ENCODE measurements around the gene TCEA3.

TCEA3 gene

DNA sequence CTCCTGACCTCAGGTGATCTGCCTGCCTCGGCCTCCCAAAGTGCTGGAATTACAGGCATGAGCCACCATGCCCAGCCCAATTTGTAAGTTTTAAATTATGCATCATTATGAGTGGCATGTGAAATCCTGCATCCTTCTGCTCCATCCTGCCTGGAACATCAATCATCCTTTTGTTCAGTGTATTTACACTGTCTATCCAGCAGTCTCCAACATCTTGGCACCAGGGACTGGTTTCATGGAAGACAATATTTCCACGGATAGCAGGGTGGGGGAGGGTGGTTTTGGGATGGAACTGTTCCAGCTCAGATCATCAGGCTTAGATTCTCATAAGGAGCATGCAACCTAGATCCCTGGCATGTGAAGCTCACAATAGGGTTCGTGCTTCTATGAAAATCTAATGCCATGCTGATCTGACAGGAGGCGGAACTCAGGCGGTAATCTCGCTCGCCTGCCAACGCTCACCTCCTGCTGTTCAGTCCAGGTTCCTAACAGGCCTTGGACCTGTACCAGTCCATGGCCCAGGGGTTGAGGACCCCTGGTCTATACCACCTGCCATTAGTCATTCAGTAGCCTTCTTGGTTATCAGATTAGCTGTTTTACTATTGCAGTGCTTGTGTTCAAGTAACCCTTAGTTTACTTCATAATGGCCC is 22.2 kb upstream of the TCEA3 start:
- DNase-seq, result peak in 1 of 3 experiments; percentile 15

DNA sequence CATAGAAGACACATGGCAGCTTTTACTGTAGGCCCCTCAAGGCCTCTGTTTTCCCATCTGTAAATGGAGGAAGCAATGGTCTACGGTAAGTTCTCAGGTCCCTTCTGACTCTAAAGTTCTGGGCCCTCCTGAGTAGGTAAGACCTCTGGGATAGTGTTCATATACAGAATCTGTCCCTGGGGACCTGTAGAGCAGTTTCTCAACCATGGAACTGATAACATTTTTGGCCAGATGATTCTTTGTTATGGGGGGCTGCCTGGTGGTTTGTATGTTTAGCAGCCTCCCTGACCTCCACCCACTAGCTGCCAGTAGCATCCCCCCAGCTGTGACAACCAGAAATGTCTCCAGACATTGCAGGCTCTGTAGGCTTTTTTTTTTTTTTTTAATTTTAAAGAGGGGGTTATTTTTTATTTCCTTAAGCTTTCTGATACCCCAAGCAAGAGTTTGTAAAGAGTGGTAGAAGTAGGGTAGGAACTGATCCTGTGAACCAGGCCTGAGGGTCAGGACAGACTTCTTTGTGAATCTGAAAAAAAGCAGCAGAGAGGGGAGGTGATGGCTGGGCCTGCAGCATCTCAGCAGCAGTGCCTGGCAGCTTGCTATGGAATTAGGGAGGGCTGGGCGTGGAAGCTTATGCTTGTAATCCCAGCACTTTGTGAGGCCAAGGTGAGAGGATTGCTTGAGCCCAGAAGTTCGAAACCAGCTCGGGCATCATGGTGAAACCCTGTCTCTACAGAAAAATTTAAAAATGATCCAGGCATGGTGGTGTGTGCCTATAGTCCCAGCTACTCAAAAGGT is 20.2 kb upstream of the TCEA3 start:
- no peak for DNase-seq

DNA sequence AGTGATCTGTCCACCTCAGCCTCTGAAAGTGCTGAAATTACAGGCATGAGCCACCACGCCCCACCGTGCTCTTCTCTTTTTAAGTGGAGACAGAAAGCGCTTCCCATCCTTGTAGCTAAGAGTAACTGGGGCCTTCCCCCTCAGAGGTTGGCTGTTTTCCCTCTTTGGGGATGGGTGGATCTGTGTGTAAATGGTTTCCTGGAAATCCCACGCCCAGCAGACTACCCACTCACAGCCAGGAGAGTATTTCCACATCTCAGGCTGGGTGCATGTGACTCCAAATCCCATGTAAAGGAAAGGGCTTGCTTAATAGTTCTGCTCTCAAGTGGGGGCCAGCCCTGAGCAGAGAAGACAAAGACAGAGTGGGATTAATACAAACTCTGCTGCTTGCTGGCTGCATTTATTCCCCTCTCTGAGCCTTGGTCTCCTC is 19.6 kb upstream of the TCEA3 start:
- no peak for DNase-seq

DNA sequence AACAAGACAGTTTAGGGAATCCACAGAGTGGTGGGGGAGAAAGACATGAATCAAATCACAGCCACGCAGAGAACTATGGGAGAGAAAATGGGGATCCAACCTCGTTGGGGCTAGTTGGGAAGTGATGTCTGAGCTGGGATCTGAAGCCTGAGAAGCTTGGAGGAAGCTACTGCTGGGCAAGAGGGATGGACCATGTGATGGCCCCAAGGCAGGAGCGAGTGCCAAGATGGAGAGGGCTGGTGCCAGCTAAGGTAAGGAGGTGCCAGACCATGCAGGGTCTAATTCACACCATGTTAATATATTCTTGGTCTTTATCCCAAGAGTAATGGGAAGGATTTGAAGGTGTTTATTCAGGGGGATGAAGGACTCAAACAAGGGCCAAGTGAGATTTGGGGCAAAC is 18.2 kb upstream of the TCEA3 start:
- no peak for DNase-seq

DNA sequence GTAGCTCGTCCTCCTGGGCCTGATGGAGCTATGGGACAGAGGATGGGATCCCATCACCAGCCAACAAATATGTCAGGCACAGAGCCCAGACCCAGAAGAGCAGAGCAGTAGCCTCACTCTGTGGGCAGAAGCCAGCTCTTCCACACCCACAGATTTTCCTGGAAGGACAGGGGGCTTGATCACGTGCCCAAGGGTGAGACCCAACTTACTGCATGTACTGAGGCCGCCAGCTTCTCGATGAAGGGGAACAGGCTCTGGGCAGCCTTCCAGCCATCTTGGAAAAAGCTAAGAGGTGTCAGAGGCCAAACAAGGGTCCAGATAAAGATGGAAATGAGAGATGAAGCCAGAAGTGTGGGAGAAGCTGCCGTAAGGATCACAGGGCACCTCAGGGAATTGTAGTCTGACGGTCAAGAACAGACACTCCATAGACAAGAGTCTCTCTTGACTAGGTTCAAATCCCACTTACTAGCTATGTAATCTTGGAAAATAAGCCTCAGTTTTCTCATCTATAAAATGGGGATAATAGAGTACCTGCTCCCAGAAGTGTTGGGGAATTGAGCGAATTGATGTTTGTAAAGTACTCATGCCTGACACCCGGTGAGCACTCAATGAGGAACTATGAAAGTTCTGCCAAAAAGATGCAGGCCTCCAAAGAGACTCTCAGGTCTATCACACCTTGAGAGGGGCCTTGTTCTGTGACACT is 17.0 kb upstream of the TCEA3 start:
- no peak for DNase-seq

DNA sequence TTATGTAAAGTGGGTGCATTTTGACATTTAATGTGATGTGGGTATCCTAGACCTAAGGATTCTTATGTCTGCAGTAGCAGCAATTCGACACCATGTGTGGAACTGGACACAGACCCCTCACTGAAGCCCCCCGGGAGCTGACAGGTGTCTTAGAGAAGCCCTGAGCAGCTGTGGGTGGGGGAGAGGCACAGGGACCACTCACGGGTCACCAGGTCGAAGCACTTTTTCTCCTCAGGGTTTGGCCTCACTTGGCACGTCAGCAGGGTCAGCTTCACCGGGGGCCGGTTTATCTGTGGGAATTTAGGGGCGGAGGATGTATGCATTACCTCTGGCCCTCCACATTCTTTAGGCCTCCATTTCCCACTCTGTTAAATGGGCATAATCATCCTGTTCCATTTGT is 14.0 kb upstream of the TCEA3 start:
- no peak for DNase-seq

DNA sequence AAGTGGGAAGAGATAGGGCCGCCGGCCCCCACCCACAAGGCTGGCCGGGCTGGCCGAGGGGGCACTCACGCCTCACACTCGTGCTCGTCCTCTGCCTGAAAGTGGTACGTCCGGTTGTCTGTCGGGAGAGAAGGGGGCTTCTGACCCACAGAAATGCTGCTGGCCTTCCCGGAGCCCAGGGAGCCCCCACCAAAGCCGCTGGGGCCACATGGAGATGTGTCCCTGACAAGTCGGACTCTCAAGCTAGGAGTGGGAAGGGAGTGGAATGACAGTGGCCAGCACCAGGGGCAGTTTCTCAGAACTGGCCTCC is 12.8 kb upstream of the TCEA3 start:
- no peak for DNase-seq

DNA sequence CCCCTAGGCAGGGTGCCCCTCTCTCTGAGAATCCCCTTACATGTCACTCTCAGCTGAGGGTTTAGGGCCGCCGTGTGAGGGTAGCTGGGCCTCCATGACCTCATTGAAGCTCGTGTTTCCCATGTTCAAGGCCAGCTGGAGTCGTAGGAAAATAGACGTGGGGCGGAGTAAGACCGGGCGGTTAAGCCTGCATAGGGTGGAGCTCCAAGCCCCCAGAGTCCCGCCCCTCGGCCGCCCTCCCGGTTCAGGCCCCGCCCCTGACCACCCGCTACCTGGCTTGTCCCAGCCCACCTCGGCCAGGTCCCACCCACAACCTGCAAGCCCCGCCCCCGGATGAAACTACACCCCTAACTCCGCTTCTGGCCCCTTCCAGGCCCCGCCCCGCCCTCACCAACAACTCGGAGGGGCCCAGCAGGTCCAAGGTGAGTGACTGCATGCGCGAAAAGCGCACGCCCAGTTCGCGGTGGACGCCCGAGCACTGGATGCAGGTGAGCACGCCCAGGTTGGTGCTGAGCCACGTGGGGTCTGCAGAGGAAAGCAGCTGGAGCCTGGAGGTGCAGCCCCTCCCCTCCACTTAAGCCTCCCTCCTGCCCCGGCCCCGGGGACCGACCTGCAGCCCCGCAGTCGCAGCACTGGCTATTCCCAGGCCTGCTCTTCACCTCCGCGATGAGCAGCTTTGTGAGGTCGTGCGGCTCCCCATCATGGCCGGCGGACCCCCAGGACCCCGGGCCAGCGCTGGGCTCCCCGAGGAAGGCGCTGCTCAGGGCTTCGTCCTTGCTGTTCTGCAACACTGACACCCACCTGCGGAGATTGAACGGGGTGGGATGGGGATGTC is 12.2 kb upstream of the TCEA3 start:
- no peak for DNase-seq

DNA sequence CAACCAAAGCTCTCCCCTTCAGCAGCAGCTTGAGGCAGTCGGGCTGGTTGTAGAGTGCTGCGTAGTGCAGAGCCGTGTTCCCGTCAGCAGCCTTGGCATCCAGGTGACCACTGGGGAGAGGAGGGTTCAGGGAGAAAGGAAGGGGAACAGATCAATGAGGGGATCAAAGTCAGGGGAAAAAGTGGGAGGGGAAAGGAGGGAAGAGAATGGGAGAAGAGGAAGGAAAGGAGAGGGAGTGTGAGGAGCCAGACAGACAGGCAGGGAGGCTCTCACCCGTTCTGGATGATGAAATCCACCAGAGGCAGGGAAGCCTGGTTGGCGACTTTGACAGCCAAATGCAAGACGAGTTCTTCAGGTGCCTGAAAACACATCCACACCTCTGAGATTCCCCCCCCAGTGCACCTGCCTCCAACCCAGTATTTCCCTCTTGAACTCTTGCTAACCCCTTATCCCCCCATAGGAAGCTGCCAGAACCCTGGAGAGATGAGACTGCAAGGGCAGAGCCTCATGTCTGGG is 9.8 kb upstream of the TCEA3 start:
- no peak for DNase-seq

DNA sequence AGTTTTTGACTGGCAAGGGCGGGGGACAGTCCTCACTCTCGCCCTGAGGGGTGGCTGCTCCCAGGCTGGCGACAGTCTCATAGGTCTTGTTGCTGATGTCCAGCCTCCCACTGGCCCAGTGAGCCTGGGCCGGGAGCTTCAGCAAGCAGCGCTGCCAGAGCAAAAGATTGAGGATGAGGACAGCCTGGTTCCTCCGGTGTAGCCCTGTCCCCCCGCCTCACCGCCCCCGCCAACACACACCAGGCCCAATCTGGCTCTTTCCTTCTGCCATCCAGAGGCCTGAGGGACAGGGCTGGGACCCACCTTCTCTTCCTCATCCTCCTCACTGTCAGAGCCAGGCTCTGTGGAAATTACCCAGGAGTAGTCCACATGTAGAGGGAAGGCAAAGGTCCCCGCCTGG is 8.6 kb upstream of the TCEA3 start:
- DNase-seq, result no peak

DNA sequence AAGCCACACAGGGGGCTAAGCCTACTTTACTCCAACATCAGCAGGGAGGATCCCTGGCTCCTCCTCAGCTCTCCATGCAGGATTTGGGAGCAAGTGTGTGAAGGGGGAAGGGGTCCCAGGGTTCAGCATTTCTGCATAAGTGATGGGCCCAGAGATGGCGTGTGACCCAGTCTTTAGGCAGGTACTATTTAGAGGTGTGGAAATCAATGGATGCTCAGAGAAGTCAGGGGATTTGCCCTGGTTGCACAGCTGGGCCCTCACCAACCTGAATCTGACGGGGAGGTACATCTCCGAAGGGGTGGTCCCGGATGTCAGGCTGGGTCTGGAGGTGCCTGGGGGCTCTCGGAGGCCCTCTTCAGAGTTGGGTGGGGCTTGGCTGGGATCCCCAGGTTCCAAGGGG is 6.9 kb upstream of the TCEA3 start:
- no peak for DNase-seq

DNA sequence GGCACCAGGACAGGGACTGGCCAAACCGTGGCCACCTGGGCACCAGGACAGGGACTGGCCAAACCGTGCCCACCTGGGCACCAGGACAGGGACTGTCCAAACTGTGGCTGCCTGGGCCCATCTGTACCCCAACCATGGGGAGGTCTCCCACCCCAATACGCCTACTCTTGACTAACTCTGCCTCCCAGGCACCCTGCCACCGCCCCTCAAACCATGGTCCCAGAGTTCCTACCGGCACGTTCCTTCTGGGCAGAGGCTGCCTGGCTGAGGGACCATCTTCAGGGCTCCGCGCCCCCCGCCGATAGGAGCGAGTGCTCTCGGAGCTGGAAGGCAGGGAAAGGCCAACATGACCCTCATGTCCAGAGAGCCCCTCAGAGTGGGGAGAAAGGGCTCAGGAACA is 6.3 kb upstream of the TCEA3 start:
- no peak for DNase-seq

DNA sequence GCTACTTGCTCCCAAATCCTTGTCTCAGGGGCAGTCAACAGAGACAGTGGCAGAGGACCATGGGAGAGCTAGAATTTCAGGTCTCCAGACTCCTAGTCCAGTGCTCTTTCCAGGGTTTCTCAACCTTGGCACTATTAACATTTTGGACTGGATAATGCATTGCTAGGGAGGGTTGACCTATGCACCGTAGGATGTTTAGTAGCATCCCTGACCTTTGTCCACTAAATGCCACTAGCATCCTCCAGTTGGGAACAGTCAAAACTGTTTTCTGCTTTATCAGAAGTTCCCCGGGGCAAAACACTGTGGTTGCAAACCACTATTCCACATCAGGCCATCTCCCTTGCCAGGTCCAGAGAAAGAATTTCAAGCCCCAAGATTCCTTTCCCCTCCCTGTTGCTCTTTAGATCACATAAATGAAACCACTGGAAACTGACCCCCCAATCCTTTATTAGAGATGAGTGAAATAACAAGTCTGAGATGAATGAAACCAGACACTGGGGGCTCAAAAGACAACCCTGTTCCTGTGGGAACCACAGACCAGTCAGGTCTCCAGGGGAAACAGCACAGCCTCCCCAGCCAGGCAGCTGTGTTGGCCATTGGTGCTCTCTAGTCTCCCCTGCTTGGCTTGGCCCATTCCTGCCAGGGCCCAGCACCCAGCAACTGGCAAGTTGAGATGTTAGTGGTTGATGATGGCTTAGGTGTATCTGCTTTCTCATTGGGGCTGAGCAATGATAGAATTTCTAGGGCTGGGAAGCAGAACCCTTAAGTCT is 3.8 kb upstream of the TCEA3 start:
- no peak for DNase-seq

DNA sequence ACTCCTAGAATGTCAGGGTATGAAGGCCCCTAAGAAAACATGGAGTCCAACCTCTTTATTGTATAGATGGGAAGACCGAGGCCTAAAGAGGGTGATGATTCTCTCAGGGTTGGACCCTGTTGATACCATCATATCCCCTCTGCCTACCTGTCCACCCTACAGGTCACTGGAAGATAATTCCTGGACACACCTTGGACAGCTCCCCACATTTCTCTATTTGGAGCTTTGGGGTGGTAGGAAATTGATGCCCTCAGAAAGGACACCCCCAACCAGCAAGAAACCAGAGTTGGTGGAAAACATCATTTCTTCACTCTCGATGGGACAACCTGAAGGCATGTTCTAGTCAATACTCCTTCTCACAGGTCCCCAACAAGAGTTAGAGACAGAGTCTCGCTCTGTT is 3.0 kb upstream of the TCEA3 start:
- no peak for DNase-seq

DNA sequence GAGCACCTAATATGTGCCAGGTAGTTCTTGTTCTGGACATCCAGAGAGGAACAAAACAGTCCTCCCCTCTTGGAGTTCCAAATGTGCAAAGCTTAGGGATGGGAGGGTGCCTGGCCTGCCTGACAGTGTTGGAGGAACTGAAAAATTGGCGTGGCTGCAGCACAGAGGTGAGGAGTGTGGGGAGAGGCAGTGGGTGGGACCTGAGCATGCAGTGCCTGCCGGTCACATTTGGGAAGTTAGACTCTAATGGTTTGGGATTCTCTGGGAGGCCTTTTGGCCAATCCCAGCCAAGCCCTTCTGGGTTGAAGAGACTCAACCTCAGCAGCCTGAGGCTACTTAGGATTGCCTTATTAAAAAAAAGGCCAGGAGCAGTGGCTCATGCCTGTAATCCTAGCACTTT is 2.3 kb upstream of the TCEA3 start:
- DNase-seq, result no peak

DNA sequence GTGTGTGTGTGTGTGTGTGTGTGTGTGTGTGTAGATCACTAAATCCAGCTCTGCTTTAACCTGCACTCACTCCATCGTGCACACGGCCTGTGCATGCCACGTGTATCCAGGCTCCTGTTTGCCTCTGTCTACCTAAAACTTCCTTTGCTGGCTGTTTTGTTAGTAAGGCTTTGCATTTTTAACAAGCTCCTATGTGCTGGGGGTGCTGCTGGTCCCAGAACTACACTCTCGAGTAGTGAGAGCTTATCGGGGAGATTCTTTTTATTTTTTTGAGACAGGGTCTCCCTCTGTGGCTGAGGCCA is 596 bp upstream of the TCEA3 start:
- no peak for DNase-seq

DNA sequence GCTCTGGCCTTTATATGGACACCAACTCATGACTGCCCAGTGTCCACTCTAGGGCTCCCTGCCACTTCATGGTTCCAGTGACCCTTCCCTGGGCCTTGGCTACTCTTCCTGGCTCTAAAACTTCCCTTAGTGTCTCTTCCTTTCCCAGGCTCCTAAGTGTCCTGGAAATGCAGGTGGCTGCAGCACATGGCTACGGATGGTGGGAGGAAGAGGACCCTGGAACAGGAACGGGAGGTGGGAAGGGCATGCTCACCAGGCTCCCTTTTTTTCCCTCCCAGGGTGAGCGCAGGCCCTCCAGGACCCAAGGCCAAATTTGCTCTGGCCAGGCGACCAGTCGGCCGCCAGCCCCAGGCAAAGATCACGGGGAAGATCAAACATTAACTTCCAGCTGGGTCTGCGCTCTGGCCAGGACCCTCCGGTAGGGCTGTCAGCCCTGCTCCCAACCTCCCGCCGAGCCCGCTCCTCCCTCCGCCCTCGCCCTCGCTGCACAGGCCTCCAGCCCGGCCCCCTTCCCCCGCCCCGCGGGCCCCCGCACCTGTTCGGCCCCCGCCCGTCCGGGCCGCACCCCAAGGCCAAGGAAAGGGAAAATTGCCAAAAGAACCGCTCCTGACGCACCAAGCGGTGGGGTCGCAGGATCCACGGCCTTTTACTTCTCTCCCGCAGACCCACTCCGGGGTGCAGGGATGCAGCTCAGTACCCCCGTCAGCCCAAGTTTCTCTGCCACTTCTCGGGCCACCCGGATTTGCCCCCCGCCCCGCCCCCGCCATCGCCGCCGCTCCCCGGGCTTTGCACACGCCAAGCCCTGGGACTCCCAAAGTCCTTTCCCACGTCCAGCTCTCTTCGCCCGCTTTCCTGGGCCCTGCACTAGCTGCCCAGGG is 894 bp downstream of the TCEA3 start:
- no peak for DNase-seq

DNA sequence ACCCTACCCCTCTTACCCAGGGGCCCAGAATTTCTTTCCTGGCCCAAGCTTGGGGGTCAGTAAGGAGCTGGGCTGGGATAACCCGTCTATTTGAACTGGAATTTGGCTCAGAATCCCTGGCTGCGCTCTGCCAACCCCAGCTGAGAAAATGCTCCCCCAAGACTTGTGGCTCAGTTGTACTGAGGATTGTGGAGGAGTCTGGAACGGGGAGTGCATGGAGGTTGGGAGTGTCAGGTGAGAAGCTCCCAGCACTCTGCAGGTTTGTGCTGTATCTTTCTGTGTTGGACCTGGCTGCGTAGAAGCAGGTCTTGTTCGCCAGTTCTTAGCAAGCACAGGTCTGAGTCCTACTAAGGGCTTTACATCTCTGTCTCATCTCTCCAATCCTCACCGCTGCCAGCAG is 1.6 kb downstream of the TCEA3 start:
- no peak for DNase-seq

DNA sequence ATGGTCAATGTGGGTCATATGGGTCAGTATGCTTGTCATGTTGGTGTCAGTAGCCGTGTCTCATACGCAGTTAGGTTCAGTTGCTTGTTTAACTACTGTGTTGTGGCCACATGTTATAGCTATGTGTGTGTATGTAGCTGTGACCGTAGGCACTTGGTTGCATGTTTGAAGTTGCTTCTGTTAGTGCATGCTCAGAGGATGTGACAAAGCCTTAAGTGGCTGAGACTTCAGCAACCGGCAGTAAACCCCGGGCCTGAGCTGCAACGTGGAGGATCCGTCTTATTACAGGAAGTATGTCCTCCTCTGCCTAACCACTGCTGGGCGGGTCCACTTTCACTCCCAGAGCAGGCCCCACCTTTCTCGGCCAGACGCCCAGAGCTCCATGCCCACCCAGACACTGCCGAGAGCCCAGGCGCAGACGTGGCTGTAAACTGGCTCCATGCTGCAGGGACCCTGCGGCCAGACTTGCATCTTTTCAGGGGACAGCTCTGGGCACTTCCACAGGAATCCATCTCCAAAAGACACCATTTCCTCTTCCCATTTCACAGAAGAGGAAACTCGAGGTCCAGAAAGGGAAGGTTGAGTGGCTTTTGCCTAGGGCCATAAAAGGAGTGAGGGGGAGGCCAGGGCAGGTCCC is 2.2 kb downstream of the TCEA3 start:
- DNase-seq, result no peak

DNA sequence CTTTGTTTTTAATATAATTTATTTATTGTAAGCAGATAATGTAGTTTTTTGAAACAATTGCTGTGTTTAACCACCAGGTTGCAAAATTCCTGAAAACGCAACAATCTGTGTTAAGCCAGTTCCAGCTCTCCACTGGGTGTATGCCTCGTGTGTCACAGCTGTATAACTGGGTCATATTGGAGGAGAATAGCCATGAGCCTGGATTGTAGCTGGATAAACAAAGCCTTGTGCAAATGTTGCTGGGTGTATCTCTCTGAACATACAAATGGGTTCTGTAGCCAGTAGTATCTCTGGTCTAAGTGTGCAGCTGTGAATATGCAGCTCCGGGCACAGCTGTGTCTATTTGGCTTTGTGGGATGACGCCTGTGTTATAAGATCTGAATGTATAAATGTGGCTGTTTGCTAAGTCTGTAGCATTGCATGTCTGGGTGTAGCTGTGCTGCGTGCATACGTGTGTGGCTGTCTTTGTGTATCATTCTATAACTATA is 2.8 kb downstream of the TCEA3 start:
- DNase-seq, result no peak

DNA sequence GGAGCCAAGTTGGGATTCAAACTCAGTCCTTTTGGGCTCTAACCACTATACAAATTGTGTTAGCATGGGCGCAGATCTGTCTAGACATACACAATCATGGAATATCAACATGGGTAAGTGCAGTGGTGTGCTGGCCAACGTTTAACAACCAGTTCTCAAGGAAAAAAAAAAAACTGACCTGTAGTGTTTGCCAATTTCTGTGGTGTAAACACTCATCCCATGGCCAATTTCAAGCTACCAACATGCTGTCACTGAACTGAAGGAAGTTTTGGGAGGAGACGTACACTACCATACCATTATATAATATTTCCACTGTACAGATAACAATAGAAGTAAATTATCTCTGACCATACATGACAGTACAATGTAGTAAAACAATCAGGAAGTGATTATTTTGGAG is 3.2 kb downstream of the TCEA3 start:
- no peak for DNase-seq
